Right cardiac atrium (tissue), 5 donors: Measurements from ENCODE around the gene SYDE2. TPM values are rescaled to one million over a fixed set of nuclear protein-coding genes. Genes with fewer than 3 reads are reported as not detected.
A peak's percentile ranks its signal among the peaks of the same experiment; 100 is the strongest.

Source experiments
- ATAC-seq, 2 donors: fragments of 200-7000 bp; cut with Tn5 transposase; one replicate each; pipeline versions ENCODE4 v1.8.0 to v1.9.1; 2020; ENCODE audit warnings: moderate library complexity in 2 of 2, mild to moderate bottlenecking in 1 of 2
- DNase-seq, 3 donors: peaks; one replicate each; pipeline ENCODE4 v3.0.0-alpha.2; 2020
- H3K27ac ChIP-seq: one replicate; pipeline ENCODE4 v1.5.1; 2013; ENCODE audit warnings: mild to moderate bottlenecking, low read length, control low read depth, moderate library complexity
- H3K27me3 ChIP-seq: one replicate; pipeline ENCODE4 v1.6.1; 2013; ENCODE audit not compliant: control insufficient read depth, insufficient read depth
- H3K4me1 ChIP-seq: one replicate; pipeline ENCODE4 v1.6.1; 2013; ENCODE audit warnings: low read length; ENCODE audit not compliant: control insufficient read depth, insufficient read depth
- H3K4me3 ChIP-seq: one replicate; pipeline ENCODE4 v1.5.1; 2013; ENCODE audit warnings: low read length, control low read depth
- H3K9me3 ChIP-seq: one replicate; pipeline ENCODE4 v1.6.1; 2013; ENCODE audit warnings: low read length; ENCODE audit not compliant: control insufficient read depth
- WGBS: extraction: QIAGEN DNeasy Blood & Tissue Kit; methylation state at CpG from one replicate; pipeline ENCODE4 v1.1.7; 2013; 5-methylcytosine and 5-hydroxymethylcytosine counted together
- intact Hi-C, 4 donors: fragments of 100-400 bp; cut with DNase I; formaldehyde crosslinking; loops; one replicate each; pipeline versions ENCODE4 v1.11.0 to v1.14.0; 2022 to 2023
- polyA plus RNA-seq: library from polyadenylated mRNA; stranded (reverse); fragments of 200-250 nt; gene quantifications from one replicate; pipeline ENCODE4 v1.2.3, GENCODE V29; 2013
- total RNA-seq, 4 donors: library from RNA; stranded (reverse); fragmentation: NEBNext Ultra II Directional; extraction: Animal tissue kit (Norgen Biotek cat#: 25700); gene quantifications; one replicate each; pipeline ENCODE4 v1.2.1, GENCODE V29; 2021
- donor health status: healthy with polysubstance abuse.
- donor health status: DM: no; HTN: yes; CAD: no.
- donor health status: DM: no; HTN: no; CAD: no.
- donor health status: DM: no; HTN: yes; CAD: no; lungs with severe emphysema.
- donor health status: DM: yes; HTN: yes; CAD: no.

The SYDE2 gene
- total and polyA plus RNA-seq, 5 donors = 2.8 to 19.6 (median 15.2) TPM

- no peaks in the 10 kb centered on the region for H3K27me3 ChIP-seq
- H3K4me3 ChIP-seq = no peak overlapping the region
- ATAC-seq = peak; percentile 86 to 87
- 55% methylated on average over 9 of the region's 9 CpGs for WGBS
- H3K9me3 ChIP-seq = no peaks in the 10 kb centered on the region
- H3K27ac ChIP-seq = no peak overlapping the region
- H3K4me1 ChIP-seq = no peaks in the 10 kb centered on the region
- peak; percentile 51 to 84 (median 83) for DNase-seq
- intact Hi-C loops = no loop called here
Measured at GRCh38 chr1:85137660-85138059, 63.2 kb downstream of the SYDE2 start.

- DNase-seq = no peak
- no peaks in the 10 kb centered on the region for H3K9me3 ChIP-seq
- H3K27me3 ChIP-seq = no peaks in the 10 kb centered on the region
- no peak overlapping the region for H3K4me3 ChIP-seq
- 93% methylated on average over 1 of the region's 1 CpG for WGBS
- peak in 1 of 2 donors; percentile 12 for ATAC-seq
- no peaks in the 10 kb centered on the region for H3K4me1 ChIP-seq
- H3K27ac ChIP-seq = no peak overlapping the region
- intact Hi-C loops = no loop called here
Measured at GRCh38 chr1:85135392-85135798, 65.4 kb downstream of the SYDE2 start.

GRCh38 chr1:85134583-85135391 lies 66.0 kb downstream of the SYDE2 start:
- Histone ChIP-seq H3K27ac (no peak overlapping the region), H3K27me3 (no peaks in the 10 kb centered on the region), H3K4me3 (no peak overlapping the region), H3K4me1 (no peaks in the 10 kb centered on the region), H3K9me3 (no peaks in the 10 kb centered on the region)
- ATAC-seq (peak in 1 of 2 donors; percentile 6), DNase-seq (peak in 1 of 3 donors; percentile 20)
- intact Hi-C loops = no loop called here
- 66% methylated on average over 3 of the region's 3 CpGs for WGBS

- DNase-seq = no peak
- WGBS = 30% methylated on average over 2 of the region's 2 CpGs
- no peaks in the 10 kb centered on the region for H3K27me3 ChIP-seq
- no peak overlapping the region for H3K27ac ChIP-seq
- H3K4me1 ChIP-seq = no peaks in the 10 kb centered on the region
- intact Hi-C loops = no loop called here
- H3K4me3 ChIP-seq = no peak overlapping the region
- no peaks in the 10 kb centered on the region for H3K9me3 ChIP-seq
- ATAC-seq = no peak
Measured at GRCh38 chr1:85133565-85134159, 67.2 kb downstream of the SYDE2 start.

- Histone ChIP-seq H3K9me3 (no peaks in the 10 kb centered on the region), H3K4me3 (no peak overlapping the region), H3K4me1 (no peaks in the 10 kb centered on the region), H3K27ac (no peak overlapping the region), H3K27me3 (no peaks in the 10 kb centered on the region)
- 63% methylated on average over 4 of the region's 4 CpGs for WGBS
- intact Hi-C loops = no loop called here
- DNase-seq = no peak
- no peak for ATAC-seq
Measured at GRCh38 chr1:85132078-85132720, 68.6 kb downstream of the SYDE2 start.

GRCh38 chr1:85128316-85128715 lies 72.5 kb downstream of the SYDE2 start:
- Histone ChIP-seq H3K4me3 (no peak overlapping the region), H3K9me3 (no peaks in the 10 kb centered on the region), H3K27ac (no peak overlapping the region), H3K4me1 (no peaks in the 10 kb centered on the region), H3K27me3 (no peaks in the 10 kb centered on the region)
- WGBS = 44% methylated on average over 1 of the region's 1 CpG
- ATAC-seq (no peak), DNase-seq (no peak)
- intact Hi-C loops = no loop called here

GRCh38 chr1:85125891-85126290 lies 74.9 kb downstream of the SYDE2 start:
- H3K4me1 ChIP-seq = no peaks in the 10 kb centered on the region
- H3K9me3 ChIP-seq = no peaks in the 10 kb centered on the region
- WGBS = 44% methylated on average over 1 of the region's 1 CpG
- DNase-seq = no peak
- H3K27me3 ChIP-seq = no peaks in the 10 kb centered on the region
- no peak overlapping the region for H3K4me3 ChIP-seq
- intact Hi-C loops = no loop called here
- ATAC-seq = peak in 1 of 2 donors; percentile 22
- H3K27ac ChIP-seq = no peak overlapping the region

GRCh38 chr1:85124091-85124490 lies 76.7 kb downstream of the SYDE2 start:
- 64% methylated on average over 5 of the region's 5 CpGs for WGBS

GRCh38 chr1:85122169-85122568 lies 78.6 kb downstream of the SYDE2 start:
- no peak overlapping the region for H3K27ac ChIP-seq
- intact Hi-C loops = no loop called here
- H3K9me3 ChIP-seq = no peaks in the 10 kb centered on the region
- ATAC-seq = no peak
- no peak for DNase-seq
- no peaks in the 10 kb centered on the region for H3K27me3 ChIP-seq
- WGBS = 84% methylated on average over 2 of the region's 2 CpGs
- no peak overlapping the region for H3K4me3 ChIP-seq
- H3K4me1 ChIP-seq = no peaks in the 10 kb centered on the region

More at GRCh38 chr1:85124091-85124490, 76.7 kb downstream of the SYDE2 start:
- DNase-seq (no peak), ATAC-seq (no peak)
- H3K27ac ChIP-seq = no peak overlapping the region
- H3K4me3 ChIP-seq = no peak overlapping the region
- intact Hi-C loops = no loop called here
- no peaks in the 10 kb centered on the region for H3K4me1 ChIP-seq
- H3K9me3 ChIP-seq = no peaks in the 10 kb centered on the region
- no peaks in the 10 kb centered on the region for H3K27me3 ChIP-seq

GRCh38 chr1:85121744-85122143 lies 79.1 kb downstream of the SYDE2 start:
- H3K27me3 ChIP-seq = no peaks in the 10 kb centered on the region
- H3K4me1 ChIP-seq = no peaks in the 10 kb centered on the region
- ATAC-seq (no peak), DNase-seq (no peak)
- H3K4me3 ChIP-seq = no peak overlapping the region
- intact Hi-C loops = no loop called here
- H3K9me3 ChIP-seq = no peaks in the 10 kb centered on the region
- H3K27ac ChIP-seq = no peak overlapping the region
- 88% methylated on average over 4 of the region's 4 CpGs for WGBS

GRCh38 chr1:85118751-85119150 lies 82.1 kb downstream of the SYDE2 start:
- DNase-seq = no peak
- Histone ChIP-seq H3K4me1 (no peaks in the 10 kb centered on the region), H3K4me3 (no peak overlapping the region), H3K9me3 (no peaks in the 10 kb centered on the region), H3K27ac (no peak overlapping the region), H3K27me3 (no peaks in the 10 kb centered on the region)
- ATAC-seq = no peak
- WGBS = 86% methylated on average over 1 of the region's 1 CpG
- intact Hi-C loops = no loop called here
